Measurements from ENCODE around the gene CAMK2N2. TPM values are rescaled to one million over a fixed set of nuclear protein-coding genes. Genes with fewer than 3 reads are reported as not detected.
"Not testable (repeated sequence)": the region's sequence is repeated elsewhere in the genome, so short reads cannot be mapped to it uniquely, and the experiment has no call there.

The CAMK2N2 gene
- total and polyA plus RNA-seq, 2 experiments from 2014 or later = 0.11 TPM; not detected in 1

- Histone ChIP-seq H3K36me3 (ENCODE audit: low read depth) (no peaks in the 10 kb centered on the region), H3K9me3 (ENCODE audit: low read depth) (no peaks in the 10 kb centered on the region), H3K4me2 (ENCODE audit: unreplicated experiment) (no peak overlapping the region), H3K9ac (no peak overlapping the region), H3K27me3 (replicated peaks; ENCODE audit: insufficient read depth) (peaks cover 4% of the 10 kb centered on the region; the same call in 1 of the 2 replicates), H2AFZ (no peak overlapping the region), H3F3A (ENCODE audit: insufficient read depth) (no peaks in the 10 kb centered on the region), H3K4me3 (no peak overlapping the region), H3K27ac (no peak overlapping the region), H3K79me2 (ENCODE audit: insufficient read depth) (no peaks in the 10 kb centered on the region), H3K4me1 (ENCODE audit: insufficient read depth) (no peaks in the 10 kb centered on the region), H3K9me2 (ENCODE audit: insufficient read depth) (no peaks in the 10 kb centered on the region), H4K20me1 (ENCODE audit: insufficient read depth) (no peaks in the 10 kb centered on the region)
- in situ Hi-C loops (cut with MboI) = no loop called here
- no peak for DNase-seq
- 27% methylated on average over 1 of the region's 1 CpG; no CpG with 5 or more reads in 1 of the 2 experiments for WGBS, 2 experiments (ENCODE audit: low coverage in 1 of 2, low lambda C conversion rate in 2 of 2, missing lambda C conversion rate in 2 of 2)
- TF ChIP-seq EZH2phosphoT487 (IDR thresholded peaks at IDR 0.05; ENCODE audit: insufficient read depth, low read depth) (no peak), EZH2 (IDR thresholded peaks at IDR 0.05; ENCODE audit: insufficient read depth, poor library complexity, severe bottlenecking) (no peak)
These were observed 10.9 kb upstream of the CAMK2N2 start for GRCh38 chr3:184272269-184272668.

DNA sequence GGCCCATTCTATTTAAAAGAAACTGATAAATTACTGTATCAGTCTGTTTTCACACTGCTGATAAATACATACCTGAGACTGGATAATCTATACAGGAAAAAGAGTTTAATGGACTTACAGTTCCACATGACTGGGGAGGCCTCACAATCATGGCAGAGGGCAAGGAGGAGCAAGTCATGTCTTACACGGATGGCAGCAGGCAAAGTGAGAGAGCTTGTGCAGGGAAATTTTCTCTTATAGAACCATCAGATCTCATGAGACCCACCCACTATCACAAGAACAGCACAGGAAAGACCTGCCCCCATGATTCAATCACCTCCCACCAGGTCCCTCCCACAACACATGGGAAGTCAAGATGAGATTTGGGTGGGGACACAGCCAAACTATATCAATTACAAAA, 5.9 kb upstream of the CAMK2N2 start:
- H3K27ac ChIP-seq; H3K36me3 ChIP-seq (ENCODE audit: low read depth); H3F3A ChIP-seq (ENCODE audit: insufficient read depth); H3K9me2 ChIP-seq (ENCODE audit: insufficient read depth); in situ Hi-C loops (cut with MboI); H3K27me3 ChIP-seq (replicated peaks; ENCODE audit: insufficient read depth); H3K9me3 ChIP-seq (ENCODE audit: low read depth); H4K20me1 ChIP-seq (ENCODE audit: insufficient read depth); H3K4me2 ChIP-seq (ENCODE audit: unreplicated experiment); H3K9ac ChIP-seq; DNase-seq; H3K4me1 ChIP-seq (ENCODE audit: insufficient read depth); H3K79me2 ChIP-seq (ENCODE audit: insufficient read depth); H2AFZ ChIP-seq; H3K4me3 ChIP-seq: not testable (repeated sequence)
- 38 to 45% methylated on average over 1 of the region's 1 CpG for WGBS, 2 experiments (ENCODE audit: low coverage in 1 of 2, low lambda C conversion rate in 2 of 2, missing lambda C conversion rate in 2 of 2)

GRCh38 chr3:184262764-184263179, 1.4 kb upstream of the CAMK2N2 start:
- H3K4me2 ChIP-seq (ENCODE audit: unreplicated experiment) = peak overlapping the region; percentile 70
- peak overlapping the region; percentile 72; the same call in 1 of the 2 replicates for H3K4me3 ChIP-seq
- H2AFZ ChIP-seq = no peak overlapping the region
- in situ Hi-C loops (cut with MboI) = no loop called here
- peaks cover 6% of the 10 kb centered on the region; the same call in 1 of the 2 replicates for H3F3A ChIP-seq (ENCODE audit: insufficient read depth)
- no peaks in the 10 kb centered on the region for H3K9me3 ChIP-seq (ENCODE audit: low read depth)
- H3K4me1 ChIP-seq (ENCODE audit: insufficient read depth) = 0 out of 2 replicates have a peak, but pooled peaks cover 2% of the 10 kb centered on the region
- 0 out of 2 replicates have a peak, but pooled peaks cover 4% of the 10 kb centered on the region for H3K27me3 ChIP-seq (replicated peaks; ENCODE audit: insufficient read depth)
- H3K27ac ChIP-seq = no peak overlapping the region
- no peaks in the 10 kb centered on the region for H3K36me3 ChIP-seq (ENCODE audit: low read depth)
- H3K9ac ChIP-seq = no peak overlapping the region
- no peaks in the 10 kb centered on the region for H3K79me2 ChIP-seq (ENCODE audit: insufficient read depth)
- no peaks in the 10 kb centered on the region for H4K20me1 ChIP-seq (ENCODE audit: insufficient read depth)
- TF ChIP-seq EZH2 (IDR thresholded peaks at IDR 0.05; ENCODE audit: insufficient read depth, poor library complexity, severe bottlenecking) = no peak
- no peak for DNase-seq
- H3K9me2 ChIP-seq (ENCODE audit: insufficient read depth) = no peaks in the 10 kb centered on the region
- WGBS, 2 experiments (ENCODE audit: low coverage in 1 of 2, low lambda C conversion rate in 2 of 2, missing lambda C conversion rate in 2 of 2) = 13 to 15% methylated on average over 15 of the region's 15 CpGs

DNA sequence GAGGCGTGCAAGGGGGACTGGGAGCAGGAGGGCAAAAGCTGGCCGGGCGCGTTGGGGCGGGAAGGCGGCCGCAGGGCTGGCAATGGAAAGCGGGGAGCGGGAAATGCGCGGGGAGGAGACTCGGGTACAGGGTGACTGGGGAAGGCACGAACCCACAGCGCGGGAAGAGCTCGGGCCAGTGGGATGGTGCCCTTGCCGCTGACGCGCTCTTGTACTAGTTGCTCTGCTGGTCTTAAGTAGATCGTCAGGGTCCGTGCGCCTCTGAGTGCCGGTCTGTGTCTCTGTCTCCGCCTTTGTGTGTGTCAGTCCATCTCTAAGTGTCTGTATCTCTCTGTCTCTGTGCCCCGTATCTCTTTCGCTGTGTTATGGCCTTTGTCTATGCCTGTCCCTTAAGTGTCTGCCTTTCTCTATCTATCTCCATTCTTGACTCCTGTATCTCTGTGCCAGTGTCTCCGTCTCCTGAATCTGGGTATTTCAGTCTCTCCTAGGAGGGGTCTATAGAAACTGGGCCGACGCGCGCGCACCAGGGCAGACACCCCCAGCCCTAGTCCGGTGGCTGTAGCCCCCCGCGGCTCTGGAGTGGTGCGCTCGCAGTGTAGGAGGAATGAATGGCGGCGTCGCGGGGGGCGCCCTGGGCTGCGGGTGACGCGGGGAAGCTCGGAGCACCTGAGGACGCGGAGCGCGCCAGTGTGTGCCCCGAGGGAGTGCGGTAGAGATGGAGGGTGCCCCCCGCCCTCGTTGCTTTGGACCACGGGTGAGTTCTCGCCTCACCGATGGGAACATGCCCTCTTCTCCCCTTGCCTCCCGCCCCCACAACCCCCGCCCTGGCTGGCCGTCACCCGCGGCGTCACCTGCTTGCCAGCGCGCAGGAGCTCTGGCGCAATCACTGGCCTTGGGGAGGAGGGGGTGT, 756 bp upstream of the CAMK2N2 start:
- 3 to 7% methylated on average over 49 to 51 of the region's 66 CpGs for WGBS, 2 experiments (ENCODE audit: low coverage in 1 of 2, low lambda C conversion rate in 2 of 2, missing lambda C conversion rate in 2 of 2)
- Histone ChIP-seq H3K36me3 (ENCODE audit: low read depth) (no peaks in the 10 kb centered on the region), H3K4me2 (ENCODE audit: unreplicated experiment) (peak overlapping the region; percentile 70), H3K9me2 (ENCODE audit: insufficient read depth) (no peaks in the 10 kb centered on the region), H3K27me3 (replicated peaks; ENCODE audit: insufficient read depth) (0 out of 2 replicates have a peak, but pooled peaks cover 4% of the 10 kb centered on the region), H3K27ac (no peak overlapping the region), H3K9me3 (ENCODE audit: low read depth) (no peaks in the 10 kb centered on the region), H2AFZ (peak overlapping the region; percentile 69), H3K79me2 (ENCODE audit: insufficient read depth) (no peaks in the 10 kb centered on the region), H3K4me3 (peak overlapping the region; percentile 72), H3K4me1 (ENCODE audit: insufficient read depth) (0 out of 2 replicates have a peak, but pooled peaks cover 2% of the 10 kb centered on the region), H4K20me1 (ENCODE audit: insufficient read depth) (no peaks in the 10 kb centered on the region), H3K9ac (no peak overlapping the region), H3F3A (ENCODE audit: insufficient read depth) (peaks cover 6% of the 10 kb centered on the region; the same call in 1 of the 2 replicates)
- in situ Hi-C loops (cut with MboI) = no loop called here
- TF ChIP-seq EZH2phosphoT487 (IDR thresholded peaks at IDR 0.05; ENCODE audit: insufficient read depth, low read depth) (no peak), EZH2 (IDR thresholded peaks at IDR 0.05; ENCODE audit: insufficient read depth, poor library complexity, severe bottlenecking) (no peak)
- DNase-seq = peak; percentile 56
